ENCODE measurements around the gene FICD. TPM values are rescaled to one million over a fixed set of nuclear protein-coding genes. Genes with fewer than 3 reads are reported as not detected.

FICD gene
- total and polyA plus RNA-seq, 2 experiments from 2014 or later, result 3.5 to 3.6 TPM

GRCh38 chr12:108515916-108516315 lies 839 bp downstream of the FICD start:
- no peak for TF ChIP-seq CTCF (IDR thresholded peaks at IDR 0.05; ENCODE audit: low read depth, low read length)
- no peaks in the 10 kb centered on the region for H3K9me3 ChIP-seq (ENCODE audit: low read depth)
- DNase-seq (ENCODE audit: low read depth in 1 of 2, low spot score in 1 of 2), result peak in 1 of 2 donors; percentile 6
- no peaks in the 10 kb centered on the region for H3K27me3 ChIP-seq
- peaks cover 16% of the 10 kb centered on the region for H3K36me3 ChIP-seq
- peaks cover 3% of the 10 kb centered on the region for H3K4me1 ChIP-seq (ENCODE audit: low read depth)
- peak overlapping the region; percentile 80 for H3K4me3 ChIP-seq
- no peak overlapping the region for H3K27ac ChIP-seq

GRCh38 chr12:108516511-108517275 lies 1.6 kb downstream of the FICD start:
- DNase-seq (ENCODE audit: low read depth in 1 of 2, low spot score in 1 of 2), result peak in 1 of 2 donors; percentile 14
- Histone ChIP-seq H3K9me3 (ENCODE audit: low read depth) (no peaks in the 10 kb centered on the region), H3K27ac (no peak overlapping the region), H3K36me3 (peaks cover 23% of the 10 kb centered on the region), H3K4me1 (ENCODE audit: low read depth) (peaks cover 3% of the 10 kb centered on the region), H3K27me3 (no peaks in the 10 kb centered on the region), H3K4me3 (no peak overlapping the region)
- no peak for TF ChIP-seq CTCF (IDR thresholded peaks at IDR 0.05; ENCODE audit: low read depth, low read length)

GRCh38 chr12:108517288-108518100 lies 2.4 kb downstream of the FICD start:
- H3K4me3 ChIP-seq, result no peak overlapping the region
- H3K36me3 ChIP-seq, result peaks cover 31% of the 10 kb centered on the region
- DNase-seq (ENCODE audit: low read depth in 1 of 2, low spot score in 1 of 2), result no peak
- TF ChIP-seq CTCF (IDR thresholded peaks at IDR 0.05; ENCODE audit: low read depth, low read length), result no peak
- H3K27ac ChIP-seq, result no peak overlapping the region
- H3K9me3 ChIP-seq (ENCODE audit: low read depth), result no peaks in the 10 kb centered on the region
- H3K4me1 ChIP-seq (ENCODE audit: low read depth), result peaks cover 3% of the 10 kb centered on the region
- H3K27me3 ChIP-seq, result no peaks in the 10 kb centered on the region

DNA sequence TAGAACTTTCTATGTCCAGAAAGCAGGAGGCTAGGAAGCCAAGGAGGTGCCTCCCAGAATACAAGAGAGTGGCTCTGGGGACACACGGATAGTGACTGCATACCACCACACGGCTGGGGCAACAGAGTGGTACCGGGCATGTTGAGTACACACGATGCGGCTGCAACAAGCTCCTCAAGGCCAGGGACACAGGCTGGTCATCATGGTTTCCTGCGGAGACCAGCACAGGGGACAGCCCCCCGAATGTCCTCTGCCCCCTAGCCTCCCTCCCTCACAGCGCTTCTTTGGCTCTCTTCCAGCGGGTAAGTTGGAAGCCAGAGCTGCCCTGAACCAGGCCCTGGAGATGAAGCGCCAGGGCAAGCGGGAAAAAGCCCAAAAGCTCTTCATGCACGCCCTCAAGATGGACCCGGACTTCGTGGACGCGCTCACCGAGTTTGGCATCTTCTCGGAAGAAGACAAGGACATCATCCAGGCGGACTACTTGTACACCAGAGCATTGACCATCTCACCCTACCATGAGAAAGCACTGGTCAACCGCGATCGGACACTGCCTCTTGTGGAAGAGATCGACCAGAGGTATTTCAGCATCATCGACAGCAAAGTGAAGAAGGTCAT lies 3.1 kb downstream of the FICD start:
- Histone ChIP-seq H3K36me3 (peaks cover 38% of the 10 kb centered on the region), H3K4me3 (no peak overlapping the region), H3K9me3 (ENCODE audit: low read depth) (no peaks in the 10 kb centered on the region), H3K27me3 (no peaks in the 10 kb centered on the region), H3K27ac (no peak overlapping the region), H3K4me1 (ENCODE audit: low read depth) (peaks cover 3% of the 10 kb centered on the region)
- no peak for TF ChIP-seq CTCF (IDR thresholded peaks at IDR 0.05; ENCODE audit: low read depth, low read length)
- no peak for DNase-seq (ENCODE audit: low read depth in 1 of 2, low spot score in 1 of 2)

DNA sequence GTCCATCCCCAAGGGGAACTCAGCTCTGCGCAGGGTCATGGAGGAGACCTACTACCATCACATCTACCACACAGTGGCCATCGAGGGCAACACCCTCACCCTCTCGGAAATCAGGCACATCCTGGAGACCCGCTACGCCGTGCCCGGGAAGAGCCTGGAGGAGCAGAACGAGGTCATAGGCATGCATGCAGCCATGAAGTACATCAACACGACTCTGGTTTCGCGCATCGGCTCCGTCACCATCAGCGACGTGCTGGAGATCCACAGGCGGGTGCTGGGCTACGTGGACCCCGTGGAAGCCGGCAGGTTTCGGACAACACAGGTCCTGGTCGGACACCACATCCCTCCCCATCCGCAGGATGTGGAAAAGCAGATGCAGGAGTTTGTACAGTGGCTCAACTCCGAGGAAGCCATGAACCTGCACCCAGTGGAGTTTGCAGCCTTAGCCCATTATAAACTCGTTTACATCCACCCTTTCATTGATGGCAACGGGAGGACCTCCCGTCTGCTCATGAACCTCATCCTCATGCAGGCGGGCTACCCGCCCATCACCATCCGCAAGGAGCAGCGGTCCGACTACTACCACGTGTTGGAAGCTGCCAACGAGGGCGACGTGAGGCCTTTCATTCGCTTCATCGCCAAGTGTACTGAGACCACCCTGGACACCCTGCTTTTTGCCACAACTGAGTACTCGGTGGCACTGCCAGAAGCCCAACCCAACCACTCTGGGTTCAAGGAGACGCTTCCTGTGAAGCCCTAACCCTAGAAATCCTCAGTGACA lies 3.8 kb downstream of the FICD start:
- no peaks in the 10 kb centered on the region for H3K27me3 ChIP-seq
- no peak for TF ChIP-seq CTCF (IDR thresholded peaks at IDR 0.05; ENCODE audit: low read depth, low read length)

More for the DNA sequence above, 3.8 kb downstream of the FICD start:
- H3K4me1 ChIP-seq (ENCODE audit: low read depth), result peaks cover 3% of the 10 kb centered on the region
- DNase-seq (ENCODE audit: low read depth in 1 of 2, low spot score in 1 of 2), result no peak
- no peak overlapping the region for H3K4me3 ChIP-seq
- no peaks in the 10 kb centered on the region for H3K9me3 ChIP-seq (ENCODE audit: low read depth)
- peaks cover 45% of the 10 kb centered on the region for H3K36me3 ChIP-seq
- no peak overlapping the region for H3K27ac ChIP-seq
